ENCODE data around the gene TAOK2.
A peak's percentile ranks its signal among the peaks of the same experiment; 100 is the strongest.

DNA sequence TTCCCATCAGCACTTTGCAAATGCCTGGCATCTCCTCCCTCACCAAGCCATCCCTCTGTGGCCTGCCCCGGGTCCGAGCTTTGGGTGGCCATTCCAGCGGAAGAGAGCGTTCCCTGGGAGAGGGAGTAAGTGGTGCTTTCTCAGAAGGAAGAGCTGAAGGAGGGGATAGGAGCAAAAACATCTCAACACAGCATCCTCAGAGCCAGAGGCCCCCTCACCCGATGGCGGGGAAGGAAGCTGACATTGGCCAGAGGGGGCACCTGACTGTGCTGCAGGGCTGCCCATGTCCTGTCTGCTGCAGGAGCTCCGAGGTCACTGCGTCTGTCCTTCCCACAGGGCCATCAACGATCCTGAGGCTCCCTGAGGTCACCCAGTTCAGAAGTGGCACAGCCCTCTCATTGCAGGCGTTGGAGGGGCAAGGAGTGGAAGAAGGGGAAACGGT, 57.8 kb downstream of the TAOK2 start:
- 0 out of 2 replicates have a peak, but pooled peaks have one; percentile 43 for TF ChIP-seq EZH2phosphoT487 (IDR thresholded peaks at IDR 0.05; ENCODE audit: insufficient read depth, low read depth)
- no peak for TF ChIP-seq EZH2 (IDR thresholded peaks at IDR 0.05; ENCODE audit: insufficient read depth, poor library complexity, severe bottlenecking)

Measured in GM23248 (cell line).